ENCODE results near the gene MLST8.
"Not testable (repeated sequence)": the region's sequence is repeated elsewhere in the genome, so short reads cannot be mapped to it uniquely, and the experiment has no call there.

Gene MLST8

GRCh38 chr16:2252806-2253148 lies 47.5 kb downstream of the MLST8 start:
- FAIRE-seq, result peak; percentile 69

GRCh38 chr16:2253293-2253692 lies 48.0 kb downstream of the MLST8 start:
- no peak for FAIRE-seq

- FAIRE-seq, result no peak
These were observed 51.4 kb downstream of the MLST8 start for GRCh38 chr16:2256531-2257140.

- no peak for FAIRE-seq
These were observed 52.5 kb downstream of the MLST8 start for GRCh38 chr16:2257726-2258125.

- FAIRE-seq, result not testable (repeated sequence)
These were observed 53.3 kb downstream of the MLST8 start for GRCh38 chr16:2258530-2258929.

Measured in G401.6 (cell line).